AG04449 (cell line): ENCODE measurements around the gene SPECC1.
"Not testable (repeated sequence)": the region's sequence is repeated elsewhere in the genome, so short reads cannot be mapped to it uniquely, and the experiment has no call there.

Experiments
- CTCF ChIA-PET: fragments of 350-600 bp; formaldehyde crosslinking; extraction: SDS; loops from one replicate; lab custom pipeline; 2021; ENCODE audit warnings: antibody characterized with exemption; lab: Yijun Ruan, JAX
- POLR2A ChIA-PET: fragments of 400-600, 350-600 bp; formaldehyde crosslinking; extraction: SDS; loops from one replicate; lab custom pipeline; 2020; ENCODE audit warnings: antibody characterized with exemption, inconsistent platforms; lab: Yijun Ruan, JAX
- DNase-seq: peaks from one replicate; pipeline ENCODE4 v3.0.0-alpha.2; 2010; ENCODE audit warnings: low read depth, low spot score
- H3K4me3 ChIP-seq: 2 replicates; pipeline ENCODE4 v1.5.1; 2011; ENCODE audit warnings: low read depth, mild to moderate bottlenecking, control low read depth, low read length
- CTCF ChIP-seq: IDR thresholded peaks from one replicate; pipeline ENCODE4 v1.5.1; 2011; ENCODE audit warnings: mild to moderate bottlenecking, moderate library complexity, low read length, control low read depth, inconsistent platforms; ENCODE audit not compliant: insufficient read depth; ENCODE audit errors: missing control alignments

Gene SPECC1

DNA sequence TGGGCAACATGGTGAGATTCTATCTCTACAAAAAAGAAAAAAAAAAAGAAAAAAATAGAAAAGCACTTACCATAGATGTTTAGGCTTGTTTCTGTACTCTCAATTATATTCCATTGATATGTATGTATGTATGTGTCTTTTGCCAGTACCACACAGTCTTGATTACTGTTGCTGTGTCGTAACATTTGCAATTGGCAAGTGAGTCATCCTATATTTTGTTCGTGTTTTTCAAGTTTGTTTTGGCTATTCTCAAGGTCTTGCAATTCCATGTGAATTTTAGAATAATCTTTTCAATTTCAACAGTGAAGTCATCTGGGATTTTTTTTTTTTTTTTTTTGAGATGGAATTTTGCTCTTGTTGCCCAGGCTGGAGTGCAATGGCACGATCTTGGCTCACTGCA, 19.3 kb downstream of the SPECC1 start:
- no peak overlapping the region for H3K4me3 ChIP-seq
- no peak for TF ChIP-seq CTCF
- POLR2A ChIA-PET, result no interaction called here
- no peak for DNase-seq
- CTCF ChIA-PET, result no interaction called here

GRCh38 chr17:20032636-20033035, 23.5 kb downstream of the SPECC1 start:
- ChIA-PET CTCF (no interaction called here), POLR2A (no interaction called here)
- no peak overlapping the region for H3K4me3 ChIP-seq
- no peak for TF ChIP-seq CTCF
- DNase-seq, result no peak

- CTCF ChIA-PET, result no interaction called here
- no peak for DNase-seq
- H3K4me3 ChIP-seq, result no peak overlapping the region
- POLR2A ChIA-PET, result no interaction called here
- no peak for TF ChIP-seq CTCF
These were observed 24.3 kb downstream of the SPECC1 start for GRCh38 chr17:20033415-20033814.

- no peak overlapping the region for H3K4me3 ChIP-seq
- no peak for DNase-seq
- TF ChIP-seq CTCF, result no peak
- CTCF ChIA-PET, result interaction anchor here (1.1 kb wide), 1 partner anchor 25 kb away, joined by 7 read pairs; no protein-coding TSS in a partner anchor
- POLR2A ChIA-PET, result no interaction called here
These were observed 26.3 kb downstream of the SPECC1 start for GRCh38 chr17:20035501-20035900.

- POLR2A ChIA-PET, DNase-seq, H3K4me3 ChIP-seq, CTCF ChIA-PET: not testable (repeated sequence)
These were observed 28.1 kb downstream of the SPECC1 start for GRCh38 chr17:20037286-20037685.

GRCh38 chr17:20039037-20039436, 29.9 kb downstream of the SPECC1 start:
- ChIA-PET CTCF (no interaction called here), POLR2A (no interaction called here)
- H3K4me3 ChIP-seq, result no peak overlapping the region
- no peak for DNase-seq
- no peak for TF ChIP-seq CTCF

GRCh38 chr17:20040216-20040615, 31.1 kb downstream of the SPECC1 start:
- ChIA-PET CTCF (no interaction called here), POLR2A (no interaction called here)
- no peak for DNase-seq
- no peak for TF ChIP-seq CTCF
- no peak overlapping the region for H3K4me3 ChIP-seq
